Liver (tissue), 9 donors: ENCODE measurements around the gene MFSD6. TPM values are rescaled to one million over a fixed set of nuclear protein-coding genes. Genes with fewer than 3 reads are reported as not detected.

Source experiments
- DNase-seq: peaks from one replicate; pipeline ENCODE4 v3.0.0-alpha.2; 2017; ENCODE audit warnings: low spot score
- H3K27ac ChIP-seq, 2 donors: one replicate each; pipeline ENCODE4 v1.7.0; 2013; ENCODE audit warnings: inconsistent platforms in 2 of 2, low read length in 2 of 2, control low read depth in 1 of 2, low read depth in 1 of 2, mild to moderate bottlenecking in 1 of 2
- H3K27me3 ChIP-seq, 4 donors: one replicate each; pipeline versions ENCODE4 v1.6.1 to v1.7.0; 2013; ENCODE audit warnings: low read length in 3 of 4, inconsistent platforms in 1 of 4, mild to moderate bottlenecking in 1 of 4, moderate library complexity in 1 of 4; ENCODE audit not compliant: control insufficient read depth in 4 of 4, insufficient read depth in 4 of 4
- H3K36me3 ChIP-seq, 4 donors: one replicate each; pipeline versions ENCODE4 v1.6.1 to v1.7.0; 2013; ENCODE audit warnings: low read length in 3 of 4, mild to moderate bottlenecking in 3 of 4, low read depth in 1 of 4, moderate library complexity in 1 of 4; ENCODE audit not compliant: control insufficient read depth in 4 of 4, insufficient read depth in 3 of 4
- H3K4me1 ChIP-seq, 4 donors: one replicate each; pipeline versions ENCODE4 v1.6.1 to v1.7.0; 2013; ENCODE audit warnings: low read length in 3 of 4, mild to moderate bottlenecking in 3 of 4, moderate library complexity in 1 of 4; ENCODE audit not compliant: control insufficient read depth in 4 of 4, insufficient read depth in 4 of 4
- H3K4me3 ChIP-seq, 3 donors: one replicate each; pipeline versions ENCODE4 v1.6.1 to v1.7.0; 2013; ENCODE audit warnings: low read length in 3 of 3, control low read depth in 1 of 3, low read depth in 1 of 3, mild to moderate bottlenecking in 1 of 3
- H3K9ac ChIP-seq, 2 donors: one replicate each; pipeline ENCODE4 v1.7.0; 2013; ENCODE audit warnings: low read length in 2 of 2, mild to moderate bottlenecking in 2 of 2, moderate library complexity in 2 of 2, control low read depth in 1 of 2, low read depth in 1 of 2
- H3K9me3 ChIP-seq, 4 donors: one replicate each; pipeline versions ENCODE4 v1.6.1 to v1.7.0; 2013; ENCODE audit warnings: low read length in 3 of 4; ENCODE audit not compliant: control insufficient read depth in 4 of 4
- EGR1 ChIP-seq, 2 donors: IDR thresholded peaks; 2 replicates each; pipeline ENCODE4 v1.6.1; 2016 to 2018; ENCODE audit warnings: antibody characterized with exemption in 2 of 2, low read depth in 2 of 2
- FOXA2 ChIP-seq: IDR thresholded peaks from 2 replicates; pipeline ENCODE4 v1.6.1; 2016; ENCODE audit warnings: antibody characterized with exemption
- GABPA ChIP-seq, 2 donors: IDR thresholded peaks in 1 of 2; conservative IDR thresholded peaks in 1 of 2; 2 replicates each; pipeline ENCODE4 v1.6.1; 2016; ENCODE audit warnings: antibody characterized with exemption in 2 of 2, mild to moderate bottlenecking in 1 of 2, moderate library complexity in 1 of 2
- HNF4G ChIP-seq: IDR thresholded peaks from 2 replicates; pipeline ENCODE4 v1.6.1; 2016; ENCODE audit warnings: antibody characterized with exemption
- JUND ChIP-seq, 2 donors: IDR thresholded peaks; 2 replicates each; pipeline ENCODE4 v1.6.1; 2016; ENCODE audit warnings: antibody characterized with exemption in 2 of 2
- NR2F2 ChIP-seq: IDR thresholded peaks from 2 replicates; pipeline ENCODE4 v1.6.1; 2016; ENCODE audit warnings: antibody characterized with exemption
- RAD21 ChIP-seq, 2 donors: IDR thresholded peaks; 2 replicates each; pipeline ENCODE4 v1.6.1; 2016; ENCODE audit warnings: antibody characterized with exemption in 2 of 2, mild to moderate bottlenecking in 2 of 2
- RXRA ChIP-seq, 2 donors: IDR thresholded peaks; 2 replicates each; pipeline ENCODE4 v1.6.1; 2017 to 2018; ENCODE audit warnings: antibody characterized with exemption in 2 of 2, mild to moderate bottlenecking in 1 of 2
- SP1 ChIP-seq: IDR thresholded peaks from 2 replicates; pipeline ENCODE4 v1.6.1; 2018; ENCODE audit warnings: antibody characterized with exemption, mild to moderate bottlenecking
- TAF1 ChIP-seq: conservative IDR thresholded peaks from 2 replicates; pipeline ENCODE4 v1.6.1; 2016; ENCODE audit warnings: antibody characterized with exemption, mild to moderate bottlenecking
- YY1 ChIP-seq: IDR thresholded peaks from 2 replicates; pipeline ENCODE4 v1.6.1; 2016; ENCODE audit warnings: antibody characterized with exemption, mild to moderate bottlenecking
- WGBS: extraction: QIAGEN DNeasy Blood & Tissue Kit; methylation state at CpG from one replicate; pipeline ENCODE4 v1.1.7; 2013; 5-methylcytosine and 5-hydroxymethylcytosine counted together
- polyA plus RNA-seq, 2 donors: library from polyadenylated mRNA; stranded (reverse) in 1 of 2; unstranded in 1 of 2; fragments of 200-250 nt in 1 of 2; fragments of >200 nt in 1 of 2; fragmentation: Nextera tagmentation in 1 of 2; extraction: Ambion mirVana in 1 of 2; gene quantifications; one replicate each; pipeline versions ENCODE4 v1.2.1 to v1.2.3, GENCODE V29; 2013 to 2015
- total RNA-seq, 2 donors: library from RNA; depleted of rRNA; stranded (reverse); fragments of >200 nt; gene quantifications; one replicate each; pipeline ENCODE4 v1.2.3, GENCODE V29; 2014
- TF ChIP-seq, protein P1 (sequence below): IDR thresholded peaks from 2 replicates; pipeline ENCODE4 v1.6.1; 2016; ENCODE audit warnings: antibody characterized with exemption
- TF ChIP-seq, protein P2 (sequence below): IDR thresholded peaks from 2 replicates; pipeline ENCODE4 v1.6.1; 2016; ENCODE audit warnings: antibody characterized with exemption
- TF ChIP-seq, protein P3 (sequence below): fragments of 150-350 bp; IDR thresholded peaks from 2 replicates; pipeline ENCODE4 v1.5.1; 2017; ENCODE audit warnings: improper control_type of control experiment, low read depth, low read length; ENCODE audit not compliant: missing input control
- TF ChIP-seq, protein P4 (sequence below): IDR thresholded peaks from 2 replicates; pipeline ENCODE4 v1.6.1; 2016; ENCODE audit warnings: antibody characterized with exemption, mild to moderate bottlenecking
- donor health status: healthy.
- donor health status: healthy.
- donor health status: healthy.
- donor health status: healthy.
- donor health status: healthy.

MFSD6 gene
- total and polyA plus RNA-seq, 4 donors = 0.83 to 9.5 (median 2.4) TPM

DNA sequence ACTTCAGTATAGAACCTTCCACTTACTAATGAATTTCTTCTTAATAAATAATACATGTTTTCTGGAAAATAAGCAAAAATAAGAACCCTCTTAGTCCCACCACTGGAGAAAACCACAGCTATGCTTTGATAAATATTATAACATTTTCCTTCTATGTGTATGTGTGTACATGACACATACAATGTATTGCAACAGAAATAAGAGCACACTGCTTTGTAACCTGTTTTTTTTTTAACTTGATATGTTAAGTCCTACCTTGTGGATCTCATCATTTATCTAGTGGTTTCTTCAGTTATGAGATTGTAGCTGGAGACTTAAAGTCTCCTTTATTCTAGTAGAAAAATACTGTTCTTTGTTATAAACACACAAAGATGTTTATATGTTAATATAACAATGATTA lies 47.6 kb upstream of the MFSD6 start:
- TF ChIP-seq SP1 (no peak), HNF4G (no peak), NR2F2 (no peak), FOXA2 (no peak), RXRA (IDR thresholded peaks at IDR 0.05) (no peak), JUND (IDR thresholded peaks at IDR 0.05) (no peak), EGR1 (IDR thresholded peaks at IDR 0.05; ENCODE audit: low read depth in 2 of 2) (no peak), YY1 (no peak), TAF1 (no peak), GABPA (IDR thresholded peaks at IDR 0.05 in 1 of 2, conservative IDR thresholded peaks at IDR 0.05 in 1 of 2) (no peak), RAD21 (IDR thresholded peaks at IDR 0.05) (no peak)
- TF ChIP-seq, protein P1, sequence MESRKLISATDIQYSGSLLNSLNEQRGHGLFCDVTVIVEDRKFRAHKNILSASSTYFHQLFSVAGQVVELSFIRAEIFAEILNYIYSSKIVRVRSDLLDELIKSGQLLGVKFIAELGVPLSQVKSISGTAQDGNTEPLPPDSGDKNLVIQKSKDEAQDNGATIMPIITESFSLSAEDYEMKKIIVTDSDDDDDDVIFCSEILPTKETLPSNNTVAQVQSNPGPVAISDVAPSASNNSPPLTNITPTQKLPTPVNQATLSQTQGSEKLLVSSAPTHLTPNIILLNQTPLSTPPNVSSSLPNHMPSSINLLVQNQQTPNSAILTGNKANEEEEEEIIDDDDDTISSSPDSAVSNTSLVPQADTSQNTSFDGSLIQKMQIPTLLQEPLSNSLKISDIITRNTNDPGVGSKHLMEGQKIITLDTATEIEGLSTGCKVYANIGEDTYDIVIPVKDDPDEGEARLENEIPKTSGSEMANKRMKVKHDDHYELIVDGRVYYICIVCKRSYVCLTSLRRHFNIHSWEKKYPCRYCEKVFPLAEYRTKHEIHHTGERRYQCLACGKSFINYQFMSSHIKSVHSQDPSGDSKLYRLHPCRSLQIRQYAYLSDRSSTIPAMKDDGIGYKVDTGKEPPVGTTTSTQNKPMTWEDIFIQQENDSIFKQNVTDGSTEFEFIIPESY = no peak
- TF ChIP-seq, protein P2, sequence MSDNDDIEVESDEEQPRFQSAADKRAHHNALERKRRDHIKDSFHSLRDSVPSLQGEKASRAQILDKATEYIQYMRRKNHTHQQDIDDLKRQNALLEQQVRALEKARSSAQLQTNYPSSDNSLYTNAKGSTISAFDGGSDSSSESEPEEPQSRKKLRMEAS = no peak
- no peaks in the 10 kb centered on the region for H3K9me3 ChIP-seq
- H3K4me3 ChIP-seq = no peak overlapping the region
- no peak overlapping the region for H3K9ac ChIP-seq
- no peak overlapping the region for H3K27ac ChIP-seq
- no peak for DNase-seq
- peaks cover 0 to 4% (median 1%) of the 10 kb centered on the region in 4 donors for H3K36me3 ChIP-seq
- no peaks in the 10 kb centered on the region for H3K27me3 ChIP-seq
- peaks cover 12 to 33% (median 21%) of the 10 kb centered on the region in 4 donors for H3K4me1 ChIP-seq

DNA sequence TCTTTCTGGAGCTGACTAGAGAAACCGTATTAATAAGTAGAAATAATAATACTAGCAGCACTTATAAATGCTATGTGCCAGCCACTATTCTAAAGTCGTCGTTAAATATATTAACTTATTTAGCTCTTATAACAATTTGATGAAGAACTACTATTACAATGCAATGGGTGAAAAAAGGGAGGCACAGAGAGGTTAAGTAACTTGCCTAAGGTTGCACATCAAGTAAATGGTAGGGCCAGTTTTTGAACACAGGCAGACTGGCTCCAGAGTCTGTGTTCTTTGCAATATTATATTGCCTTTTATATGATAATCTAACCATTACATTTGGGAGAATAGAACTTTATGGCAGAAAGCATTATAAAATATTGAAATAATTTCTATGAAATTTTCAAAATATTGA lies 47.2 kb upstream of the MFSD6 start:
- H3K9ac ChIP-seq = no peak overlapping the region
- H3K36me3 ChIP-seq = peaks cover 0 to 4% (median 1%) of the 10 kb centered on the region in 4 donors
- DNase-seq = no peak
- H3K27ac ChIP-seq = no peak overlapping the region
- no peaks in the 10 kb centered on the region for H3K9me3 ChIP-seq
- H3K27me3 ChIP-seq = no peaks in the 10 kb centered on the region
- H3K4me3 ChIP-seq = no peak overlapping the region
- H3K4me1 ChIP-seq = peaks cover 12 to 32% (median 21%) of the 10 kb centered on the region in 4 donors
- no peak for TF ChIP-seq HNF4G
- TF ChIP-seq, protein P3, sequence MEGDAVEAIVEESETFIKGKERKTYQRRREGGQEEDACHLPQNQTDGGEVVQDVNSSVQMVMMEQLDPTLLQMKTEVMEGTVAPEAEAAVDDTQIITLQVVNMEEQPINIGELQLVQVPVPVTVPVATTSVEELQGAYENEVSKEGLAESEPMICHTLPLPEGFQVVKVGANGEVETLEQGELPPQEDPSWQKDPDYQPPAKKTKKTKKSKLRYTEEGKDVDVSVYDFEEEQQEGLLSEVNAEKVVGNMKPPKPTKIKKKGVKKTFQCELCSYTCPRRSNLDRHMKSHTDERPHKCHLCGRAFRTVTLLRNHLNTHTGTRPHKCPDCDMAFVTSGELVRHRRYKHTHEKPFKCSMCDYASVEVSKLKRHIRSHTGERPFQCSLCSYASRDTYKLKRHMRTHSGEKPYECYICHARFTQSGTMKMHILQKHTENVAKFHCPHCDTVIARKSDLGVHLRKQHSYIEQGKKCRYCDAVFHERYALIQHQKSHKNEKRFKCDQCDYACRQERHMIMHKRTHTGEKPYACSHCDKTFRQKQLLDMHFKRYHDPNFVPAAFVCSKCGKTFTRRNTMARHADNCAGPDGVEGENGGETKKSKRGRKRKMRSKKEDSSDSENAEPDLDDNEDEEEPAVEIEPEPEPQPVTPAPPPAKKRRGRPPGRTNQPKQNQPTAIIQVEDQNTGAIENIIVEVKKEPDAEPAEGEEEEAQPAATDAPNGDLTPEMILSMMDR = no peak
- TF ChIP-seq, protein P4, sequence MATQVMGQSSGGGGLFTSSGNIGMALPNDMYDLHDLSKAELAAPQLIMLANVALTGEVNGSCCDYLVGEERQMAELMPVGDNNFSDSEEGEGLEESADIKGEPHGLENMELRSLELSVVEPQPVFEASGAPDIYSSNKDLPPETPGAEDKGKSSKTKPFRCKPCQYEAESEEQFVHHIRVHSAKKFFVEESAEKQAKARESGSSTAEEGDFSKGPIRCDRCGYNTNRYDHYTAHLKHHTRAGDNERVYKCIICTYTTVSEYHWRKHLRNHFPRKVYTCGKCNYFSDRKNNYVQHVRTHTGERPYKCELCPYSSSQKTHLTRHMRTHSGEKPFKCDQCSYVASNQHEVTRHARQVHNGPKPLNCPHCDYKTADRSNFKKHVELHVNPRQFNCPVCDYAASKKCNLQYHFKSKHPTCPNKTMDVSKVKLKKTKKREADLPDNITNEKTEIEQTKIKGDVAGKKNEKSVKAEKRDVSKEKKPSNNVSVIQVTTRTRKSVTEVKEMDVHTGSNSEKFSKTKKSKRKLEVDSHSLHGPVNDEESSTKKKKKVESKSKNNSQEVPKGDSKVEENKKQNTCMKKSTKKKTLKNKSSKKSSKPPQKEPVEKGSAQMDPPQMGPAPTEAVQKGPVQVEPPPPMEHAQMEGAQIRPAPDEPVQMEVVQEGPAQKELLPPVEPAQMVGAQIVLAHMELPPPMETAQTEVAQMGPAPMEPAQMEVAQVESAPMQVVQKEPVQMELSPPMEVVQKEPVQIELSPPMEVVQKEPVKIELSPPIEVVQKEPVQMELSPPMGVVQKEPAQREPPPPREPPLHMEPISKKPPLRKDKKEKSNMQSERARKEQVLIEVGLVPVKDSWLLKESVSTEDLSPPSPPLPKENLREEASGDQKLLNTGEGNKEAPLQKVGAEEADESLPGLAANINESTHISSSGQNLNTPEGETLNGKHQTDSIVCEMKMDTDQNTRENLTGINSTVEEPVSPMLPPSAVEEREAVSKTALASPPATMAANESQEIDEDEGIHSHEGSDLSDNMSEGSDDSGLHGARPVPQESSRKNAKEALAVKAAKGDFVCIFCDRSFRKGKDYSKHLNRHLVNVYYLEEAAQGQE = no peak
- 97% methylated on average over 3 of the region's 3 CpGs for WGBS
